ENCODE results near the gene SNX8. TPM values are rescaled to one million over a fixed set of nuclear protein-coding genes. Genes with fewer than 3 reads are reported as not detected.

The SNX8 gene
- total RNA-seq, 2 donors from 2014 or later, result 10.7 to 29.2 TPM

GRCh38 chr7:2203766-2204300 is 110.4 kb downstream of the SNX8 start:
- no peak for TF ChIP-seq POLR2A (IDR thresholded peaks at IDR 0.05)
- TF ChIP-seq, protein P1, sequence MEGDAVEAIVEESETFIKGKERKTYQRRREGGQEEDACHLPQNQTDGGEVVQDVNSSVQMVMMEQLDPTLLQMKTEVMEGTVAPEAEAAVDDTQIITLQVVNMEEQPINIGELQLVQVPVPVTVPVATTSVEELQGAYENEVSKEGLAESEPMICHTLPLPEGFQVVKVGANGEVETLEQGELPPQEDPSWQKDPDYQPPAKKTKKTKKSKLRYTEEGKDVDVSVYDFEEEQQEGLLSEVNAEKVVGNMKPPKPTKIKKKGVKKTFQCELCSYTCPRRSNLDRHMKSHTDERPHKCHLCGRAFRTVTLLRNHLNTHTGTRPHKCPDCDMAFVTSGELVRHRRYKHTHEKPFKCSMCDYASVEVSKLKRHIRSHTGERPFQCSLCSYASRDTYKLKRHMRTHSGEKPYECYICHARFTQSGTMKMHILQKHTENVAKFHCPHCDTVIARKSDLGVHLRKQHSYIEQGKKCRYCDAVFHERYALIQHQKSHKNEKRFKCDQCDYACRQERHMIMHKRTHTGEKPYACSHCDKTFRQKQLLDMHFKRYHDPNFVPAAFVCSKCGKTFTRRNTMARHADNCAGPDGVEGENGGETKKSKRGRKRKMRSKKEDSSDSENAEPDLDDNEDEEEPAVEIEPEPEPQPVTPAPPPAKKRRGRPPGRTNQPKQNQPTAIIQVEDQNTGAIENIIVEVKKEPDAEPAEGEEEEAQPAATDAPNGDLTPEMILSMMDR (IDR thresholded peaks at IDR 0.05), result no peak
- TF ChIP-seq POLR2AphosphoS5 (IDR thresholded peaks at IDR 0.05), result no peak
- H3K4me1 ChIP-seq (replicated peaks), result no peaks in the 10 kb centered on the region
- H3K36me3 ChIP-seq, result no peaks in the 10 kb centered on the region
- H3K4me3 ChIP-seq, result no peak overlapping the region
- intact Hi-C loops (cut with DNase I), result no loop called here
- no peak overlapping the region for H3K27ac ChIP-seq
- H3K9me3 ChIP-seq, result no peaks in the 10 kb centered on the region
- no peak for DNase-seq (ENCODE audit: low spot score)
- 63% methylated on average over 13 of the region's 13 CpGs for WGBS
- H3K27me3 ChIP-seq (replicated peaks; ENCODE audit: insufficient read depth), result no peaks in the 10 kb centered on the region

DNA sequence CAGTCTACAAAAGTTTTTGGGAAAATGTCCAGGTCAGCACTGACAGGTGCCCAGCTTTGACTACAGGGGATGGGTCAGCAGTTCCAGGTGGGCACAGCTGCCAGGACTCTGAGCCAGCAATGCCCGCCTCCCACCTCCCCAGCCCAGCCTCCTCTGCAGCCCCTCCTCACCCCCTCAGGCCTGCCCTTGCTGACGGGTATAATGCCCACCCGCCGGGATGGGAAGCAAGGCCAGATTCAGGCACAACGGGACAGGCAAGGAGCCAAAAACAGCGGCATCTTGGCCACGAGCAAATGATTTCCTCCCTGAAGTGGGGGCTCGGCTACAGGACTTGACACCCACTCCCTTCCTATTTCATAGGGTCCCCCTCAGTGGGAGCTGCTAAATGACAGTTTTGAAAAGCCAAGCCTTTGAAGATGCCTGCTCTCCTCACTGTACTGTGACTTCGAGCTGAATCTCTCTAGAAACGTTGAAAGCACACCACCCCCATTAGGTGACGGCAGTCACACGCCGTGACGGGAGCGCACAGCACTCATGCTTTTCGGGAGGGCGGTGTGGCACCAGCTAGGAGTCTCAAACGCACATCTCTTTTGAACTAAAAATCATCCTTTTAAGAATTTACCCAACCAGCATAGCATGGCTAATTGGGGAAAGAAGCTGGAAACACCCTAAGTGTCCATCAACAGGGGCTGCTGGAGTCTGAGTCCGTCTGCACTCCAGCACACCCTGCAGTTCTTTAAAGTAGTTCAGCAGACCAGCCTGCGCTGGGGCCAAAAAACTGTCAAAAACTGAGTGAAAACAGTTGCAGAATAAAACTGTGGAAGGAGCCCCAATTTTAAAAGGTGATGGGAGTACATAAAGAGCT is 111.1 kb downstream of the SNX8 start:
- Histone ChIP-seq H3K4me1 (replicated peaks) (no peaks in the 10 kb centered on the region), H3K27ac (no peak overlapping the region), H3K27me3 (replicated peaks; ENCODE audit: insufficient read depth) (no peaks in the 10 kb centered on the region), H3K9me3 (no peaks in the 10 kb centered on the region), H3K36me3 (no peaks in the 10 kb centered on the region), H3K4me3 (no peak overlapping the region)
- TF ChIP-seq POLR2A (IDR thresholded peaks at IDR 0.05), result no peak
- TF ChIP-seq, protein P1 (IDR thresholded peaks at IDR 0.05), result no peak
- no peak for TF ChIP-seq POLR2AphosphoS5 (IDR thresholded peaks at IDR 0.05)
- WGBS, result 74% methylated on average over 20 of the region's 20 CpGs
- intact Hi-C loops (cut with DNase I), result no loop called here
- no peak for DNase-seq (ENCODE audit: low spot score)

GRCh38 chr7:2202361-2202761 is 111.9 kb downstream of the SNX8 start:
- H3K4me1 ChIP-seq (replicated peaks), result no peaks in the 10 kb centered on the region
- TF ChIP-seq POLR2AphosphoS5 (IDR thresholded peaks at IDR 0.05) (no peak), POLR2A (IDR thresholded peaks at IDR 0.05) (no peak)
- TF ChIP-seq, protein P1 (IDR thresholded peaks at IDR 0.05), result no peak
- no peaks in the 10 kb centered on the region for H3K27me3 ChIP-seq (replicated peaks; ENCODE audit: insufficient read depth)
- no peak overlapping the region for H3K4me3 ChIP-seq
- no peaks in the 10 kb centered on the region for H3K9me3 ChIP-seq
- H3K36me3 ChIP-seq, result no peaks in the 10 kb centered on the region
- intact Hi-C loops (cut with DNase I), result no loop called here
- no peak for DNase-seq (ENCODE audit: low spot score)
- 89% methylated on average over 14 of the region's 14 CpGs for WGBS
- H3K27ac ChIP-seq, result no peak overlapping the region

Small RNA genes within 50 kb of the gene (microRNA-seq; reads per million reads assigned to microRNA genes)
- gene MIR6836, result not detected

Other genes with a start within 250 kb of the SNX8 start
- 10 to 100 TPM; 79.3 to 91.9 TPM for gene MAD1L1, start 81.5 kb downstream of the SNX8 start, total RNA-seq
- gene MRM2, start 72.2 kb downstream of the SNX8 start, total RNA-seq, result 10 to 100 TPM; 21.8 to 23.0 TPM
- gene NUDT1, start 72.2 kb downstream of the SNX8 start, total RNA-seq, result 10 to 100 TPM; 18.1 to 35.3 TPM
- gene EIF3B, start 40.4 kb upstream of the SNX8 start, total RNA-seq, result 100 to 1,000 TPM; 141 to 220 TPM
- 10 to 100 TPM; 22.4 to 36.1 TPM for gene CHST12, start 89.2 kb upstream of the SNX8 start, total RNA-seq
- not detected for gene GRIFIN, start 162.0 kb upstream of the SNX8 start, total RNA-seq
- 10 to 100 TPM; 45.6 to 51.7 TPM for gene LFNG, start 205.3 kb upstream of the SNX8 start, total RNA-seq
- 100 to 1,000 TPM in 1 of 2 donors, 10 to 100 TPM in 1; 83.9 to 113 TPM for gene BRAT1, start 241.1 kb upstream of the SNX8 start, total RNA-seq
- 10 to 100 TPM; 20.2 to 41.9 TPM for gene IQCE, start 244.5 kb upstream of the SNX8 start, total RNA-seq

Data from prostate gland (tissue), 2 donors.